ENCODE data around the gene RAPGEF5.

Gene RAPGEF5

GRCh38 chr7:22348379-22348778 lies 8.6 kb downstream of the RAPGEF5 start:
- DNase-seq (ENCODE audit: low spot score), result no peak

- DNase-seq (ENCODE audit: low spot score), result no peak
Measured at GRCh38 chr7:22346383-22347107, 10.4 kb downstream of the RAPGEF5 start.

- no peak for DNase-seq (ENCODE audit: low spot score)
Measured at GRCh38 chr7:22344655-22345054, 12.3 kb downstream of the RAPGEF5 start.

DNA sequence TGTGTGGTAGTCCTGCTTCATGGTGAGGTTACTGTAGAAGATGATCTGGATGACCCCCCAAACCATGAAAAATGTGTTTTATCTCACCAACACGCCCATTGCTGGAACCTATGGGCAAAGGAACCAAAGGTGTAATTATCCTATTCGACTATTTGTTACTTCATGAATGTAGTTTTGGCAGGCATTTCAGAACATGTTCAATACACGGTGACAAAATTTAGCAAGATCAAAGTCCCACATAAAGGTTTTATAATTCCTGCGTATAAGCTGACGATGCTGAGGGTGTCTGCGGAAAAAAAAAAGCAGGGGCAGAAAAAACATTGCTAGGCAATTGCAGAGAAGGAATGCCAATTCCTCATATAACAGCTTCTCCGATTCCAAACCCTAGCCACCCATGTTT lies 13.3 kb downstream of the RAPGEF5 start:
- DNase-seq (ENCODE audit: low spot score), result no peak

DNA sequence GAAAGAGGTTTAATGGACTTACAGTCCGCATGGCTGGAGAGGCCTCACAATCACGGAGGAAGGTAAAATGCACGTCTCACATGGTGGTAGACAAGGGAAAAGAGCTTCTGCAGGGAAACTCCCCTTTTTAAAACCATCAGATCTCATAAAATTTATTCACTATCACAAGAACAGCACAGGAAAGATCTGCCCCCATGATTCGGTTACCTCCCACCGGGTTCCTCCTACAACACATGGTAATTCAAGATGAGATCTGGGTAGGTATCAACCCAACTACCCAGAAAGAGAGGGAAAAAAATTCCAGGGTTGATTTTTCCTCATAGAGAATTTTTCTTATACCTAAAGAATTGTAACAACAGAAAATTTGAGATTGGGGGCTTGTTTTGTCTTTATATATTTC lies 13.9 kb downstream of the RAPGEF5 start:
- DNase-seq (ENCODE audit: low spot score), result peak; percentile 69

GRCh38 chr7:22339725-22340390 lies 17.1 kb downstream of the RAPGEF5 start:
- DNase-seq (ENCODE audit: low spot score), result no peak

- no peak for DNase-seq (ENCODE audit: low spot score)
Measured at GRCh38 chr7:22338877-22339276, 18.1 kb downstream of the RAPGEF5 start.

DNA sequence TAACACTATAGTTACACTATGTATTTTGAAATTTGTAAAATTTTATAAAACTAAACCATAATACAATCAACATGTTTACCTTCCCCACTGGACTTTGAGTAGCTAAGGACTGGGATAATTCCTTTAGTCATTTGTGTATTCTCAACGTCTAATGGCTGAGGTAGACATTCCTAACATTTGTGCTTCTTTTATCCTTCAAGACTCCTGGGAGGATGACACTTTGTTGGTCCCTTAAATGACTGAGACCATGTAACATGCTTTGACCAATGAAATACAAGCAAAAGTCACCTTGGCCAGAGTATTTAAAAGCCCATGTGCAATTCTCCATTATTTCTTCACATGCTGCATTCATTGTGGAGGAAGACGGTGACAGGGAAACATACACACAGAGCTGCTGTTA lies 18.5 kb downstream of the RAPGEF5 start:
- DNase-seq (ENCODE audit: low spot score), result no peak

GRCh38 chr7:22333680-22334141 lies 23.2 kb downstream of the RAPGEF5 start:
- DNase-seq (ENCODE audit: low spot score), result no peak

GRCh38 chr7:22332461-22332870 lies 24.5 kb downstream of the RAPGEF5 start:
- DNase-seq (ENCODE audit: low spot score), result no peak

- DNase-seq (ENCODE audit: low spot score), result no peak
Measured at GRCh38 chr7:22331704-22332103, 25.2 kb downstream of the RAPGEF5 start.

DNA sequence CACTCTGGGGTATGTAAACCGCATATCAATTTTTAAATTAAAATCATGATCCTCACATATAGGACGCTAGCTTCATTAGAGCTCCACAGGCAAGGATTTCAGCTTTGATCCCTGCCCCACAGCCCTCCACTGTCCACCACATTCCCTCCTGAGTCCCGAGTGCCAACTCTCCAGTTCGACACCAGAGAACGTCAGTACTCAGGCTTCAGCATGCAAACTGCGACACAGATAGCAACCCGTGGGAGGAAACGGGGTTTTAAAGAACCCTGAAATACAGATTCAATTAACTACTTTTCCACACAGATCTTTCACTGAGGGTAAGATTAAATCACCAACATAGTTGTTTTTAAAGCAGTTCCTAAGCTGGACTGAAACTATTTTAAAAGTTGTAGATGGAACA lies 26.1 kb downstream of the RAPGEF5 start:
- DNase-seq (ENCODE audit: low spot score), result peak; percentile 41

GRCh38 chr7:22329816-22330524 lies 27.0 kb downstream of the RAPGEF5 start:
- DNase-seq (ENCODE audit: low spot score), result no peak

DNA sequence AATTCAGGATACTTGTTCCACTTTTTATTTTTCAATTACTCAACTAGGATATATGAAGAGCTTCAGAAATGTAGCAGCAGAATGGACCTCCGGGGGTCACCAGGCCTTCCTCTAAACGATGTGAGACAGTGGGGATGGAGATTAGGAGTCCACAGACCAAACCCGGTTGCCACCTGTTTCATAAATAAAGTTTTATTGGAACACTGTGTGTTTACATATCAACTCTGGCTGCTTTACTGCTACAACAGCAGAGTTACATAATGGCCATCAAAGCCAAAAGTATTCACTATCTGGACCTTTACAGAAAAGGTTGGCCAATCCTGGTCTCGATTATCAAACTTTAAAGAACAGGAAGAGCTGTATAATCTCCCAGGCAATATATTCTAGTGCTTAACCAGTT lies 30.8 kb downstream of the RAPGEF5 start:
- DNase-seq (ENCODE audit: low spot score), result no peak

- no peak for DNase-seq (ENCODE audit: low spot score)
Measured at GRCh38 chr7:22325671-22326070, 31.3 kb downstream of the RAPGEF5 start.

DNA sequence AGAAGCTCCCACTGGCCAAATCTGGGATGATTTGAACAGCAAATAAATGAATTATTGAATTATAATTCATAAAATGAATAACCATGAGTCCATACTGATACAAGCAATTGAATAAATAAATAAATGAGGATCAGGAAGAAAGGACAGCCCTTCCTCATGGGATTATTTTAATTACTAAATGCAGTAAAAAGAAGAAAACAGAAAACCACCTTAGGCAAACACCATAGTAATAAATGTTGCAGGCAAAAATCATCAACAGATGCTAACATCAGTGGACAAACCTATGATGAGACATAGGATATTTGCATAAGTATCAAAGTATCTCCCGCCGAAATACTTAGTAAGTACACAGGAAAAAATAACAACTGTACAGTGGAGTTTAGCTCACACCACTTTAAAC lies 33.2 kb downstream of the RAPGEF5 start:
- no peak for DNase-seq (ENCODE audit: low spot score)

- DNase-seq (ENCODE audit: low spot score), result no peak
Measured at GRCh38 chr7:22320416-22320815, 36.5 kb downstream of the RAPGEF5 start.

DNA sequence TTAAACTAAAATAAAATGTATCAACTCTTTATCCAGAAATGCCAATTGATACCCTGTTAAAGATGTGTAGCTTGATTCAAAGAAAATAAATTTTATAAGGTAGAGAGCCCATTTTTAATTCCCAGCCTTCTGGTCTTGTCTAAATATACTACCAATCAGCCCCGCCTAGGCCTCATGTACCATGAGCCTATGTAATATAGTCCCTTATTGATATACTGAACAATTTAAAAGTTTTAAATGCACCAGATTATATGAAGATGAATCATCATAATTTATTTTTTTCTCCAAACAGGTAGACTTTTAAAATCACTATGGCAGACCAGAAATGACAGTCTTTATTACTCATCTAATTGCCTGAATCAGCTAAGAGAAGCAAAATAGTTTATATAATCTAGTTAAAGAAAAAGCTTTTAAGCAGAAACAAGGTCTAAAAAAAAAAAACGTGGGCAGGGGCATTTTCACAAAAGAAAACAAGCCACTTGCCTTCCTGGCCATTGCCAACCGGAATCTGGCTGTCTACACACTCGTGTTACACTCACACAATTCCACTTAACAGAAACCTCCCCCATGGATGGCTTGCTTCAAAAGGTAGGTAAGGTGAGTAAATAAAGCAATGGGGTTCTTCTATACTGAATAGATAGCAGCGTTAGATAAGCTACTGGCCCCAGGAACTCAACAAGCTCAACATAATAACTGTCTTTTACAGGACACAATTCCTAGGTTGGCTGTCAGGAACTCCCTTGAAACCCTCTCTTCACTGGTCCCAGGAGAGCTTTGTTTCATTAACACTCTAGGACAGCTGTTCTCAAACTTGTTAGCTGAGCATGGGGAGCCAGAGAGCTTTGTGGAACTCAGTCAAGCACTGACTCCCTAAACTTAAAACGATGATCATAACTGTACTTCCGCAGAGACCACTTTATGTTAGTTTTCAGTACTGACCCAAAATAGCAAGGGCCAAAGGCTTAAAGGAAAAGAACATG lies 37.2 kb downstream of the RAPGEF5 start:
- DNase-seq (ENCODE audit: low spot score), result no peak

DNA sequence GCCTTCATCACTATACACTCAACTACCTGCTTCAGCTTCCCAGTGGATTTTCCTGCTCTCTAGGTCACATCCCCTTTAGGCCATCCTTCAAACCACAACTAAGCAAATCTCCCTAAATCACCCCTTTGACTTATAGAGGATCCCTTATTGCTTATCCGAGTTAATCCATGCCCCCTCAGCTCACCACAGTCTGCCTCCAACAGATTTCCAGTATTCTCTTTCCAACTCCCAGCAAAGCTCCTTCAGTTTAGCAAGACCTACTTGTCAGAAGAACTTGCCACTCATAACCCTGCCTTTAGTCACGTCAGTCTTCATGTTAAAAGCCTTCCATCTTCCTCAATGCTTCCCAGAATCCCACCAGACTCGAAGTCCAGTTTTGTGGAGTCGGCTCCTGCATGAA lies 38.6 kb downstream of the RAPGEF5 start:
- DNase-seq (ENCODE audit: low spot score), result no peak

- no peak for DNase-seq (ENCODE audit: low spot score)
Measured at GRCh38 chr7:22317632-22318031, 39.3 kb downstream of the RAPGEF5 start.

DNA sequence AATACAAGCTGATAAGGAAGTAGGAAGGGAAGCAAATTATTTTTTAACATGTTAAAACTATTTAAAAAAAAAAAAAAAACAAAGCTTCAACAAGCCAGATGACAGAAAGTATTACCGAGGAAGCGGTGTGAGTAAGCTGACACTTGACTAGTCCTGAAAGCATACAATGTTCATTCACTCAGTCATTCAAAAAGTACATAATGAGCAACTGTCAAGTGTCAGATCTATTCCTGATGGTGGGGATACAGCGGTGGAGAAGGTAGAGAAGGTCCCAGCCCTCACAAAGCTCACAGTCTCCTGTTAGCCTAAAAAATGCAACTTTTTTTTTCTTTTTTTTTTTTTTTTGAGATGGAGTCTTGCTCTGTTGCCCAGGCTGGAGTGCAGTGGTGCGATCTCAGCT lies 40.0 kb downstream of the RAPGEF5 start:
- no peak for DNase-seq (ENCODE audit: low spot score)

DNA sequence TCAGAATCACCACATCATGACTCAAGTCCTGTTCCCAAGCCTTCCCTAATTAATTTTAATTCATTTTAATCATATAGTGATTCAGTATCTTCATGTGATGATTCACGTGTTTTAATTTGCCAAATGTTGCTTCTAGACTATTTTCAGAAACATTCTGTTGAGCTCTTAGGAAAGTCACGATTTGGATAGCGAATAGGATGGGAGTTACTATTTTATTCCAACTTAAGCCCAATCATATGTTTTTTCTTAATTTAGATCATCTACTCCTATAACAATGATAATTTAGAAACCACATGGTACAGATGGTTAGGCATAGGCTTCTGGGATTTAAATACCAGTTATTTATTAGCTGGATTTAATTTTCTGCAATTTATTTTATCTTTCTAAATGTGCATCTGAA lies 49.1 kb downstream of the RAPGEF5 start:
- no peak for DNase-seq (ENCODE audit: low spot score)
